ENCODE results near the gene TAF8. TPM values are rescaled to one million over a fixed set of nuclear protein-coding genes. Genes with fewer than 3 reads are reported as not detected.

TAF8 gene
- polyA plus RNA-seq, 3 donors: 13.1 to 24.7 (median 16.6) TPM

GRCh38 chr6:42025845-42026243 is 24.5 kb upstream of the TAF8 start:
- peak overlapping the region; percentile 81 to 86 for H3K27ac ChIP-seq (ENCODE audit: low read depth in 1 of 2, low read length in 2 of 2)
- no peaks in the 10 kb centered on the region for H3K27me3 ChIP-seq (ENCODE audit: control insufficient read depth in 2 of 2, insufficient read depth in 2 of 2, low read length in 2 of 2)
- H2AFZ ChIP-seq (ENCODE audit: insufficient read depth, low read depth, low read length, poor library complexity, severe bottlenecking): no peak overlapping the region
- Mint-ChIP-seq H3K4me3 (no peak overlapping the region), H3K4me1 (peaks cover 83% of the 10 kb centered on the region), H3K27me3 (ENCODE audit: low read depth in 3 of 3) (peaks cover 0 to 3% (median 0%) of the 10 kb centered on the region in 3 donors), H3K36me3 (peaks cover 0 to 4% of the 10 kb centered on the region in 2 donors), H3K27ac (peak overlapping the region; percentile 93 to 98 (median 95)), H3K9me3 (peaks cover 0 to 4% (median 0%) of the 10 kb centered on the region in 7 donors)
- 94% methylated on average over 3 of the region's 7 CpGs for WGBS (ENCODE audit: insufficient coverage)
- no peaks in the 10 kb centered on the region for H3K36me3 ChIP-seq (replicated peaks in 1 of 2; ENCODE audit: control insufficient read depth in 1 of 2, insufficient read depth in 2 of 2, low read length in 2 of 2)
- no peaks in the 10 kb centered on the region for H3K9me3 ChIP-seq (replicated peaks in 1 of 2; ENCODE audit: control insufficient read depth in 1 of 2, insufficient read depth in 1 of 2, low read length in 2 of 2)
- peak overlapping the region; percentile 32 for H3K4me2 ChIP-seq (replicated peaks; ENCODE audit: extremely low read depth, low read length, poor library complexity, severe bottlenecking)
- no peak for TF ChIP-seq CTCF (IDR thresholded peaks at IDR 0.05)
- no peak overlapping the region for H3K9ac ChIP-seq (ENCODE audit: insufficient read depth, low read length, poor library complexity, severe bottlenecking)
- H3K4me1 ChIP-seq (ENCODE audit: control insufficient read depth in 1 of 2, insufficient read depth in 2 of 2, low read length in 2 of 2): peaks cover 75 to 83% of the 10 kb centered on the region in 2 donors
- DNase-seq: peak in 1 of 3 donors; percentile 85
- H3K79me2 ChIP-seq (ENCODE audit: insufficient read depth, low read length): peaks cover 4% of the 10 kb centered on the region
- H3K4me3 ChIP-seq (replicated peaks in 1 of 3; ENCODE audit: low read depth in 2 of 3, low read length in 3 of 3): peak overlapping the region in 1 of 3 experiments; percentile 7
- H4K20me1 ChIP-seq (ENCODE audit: insufficient read depth, low read length): peaks cover 13% of the 10 kb centered on the region
- intact Hi-C loops (cut with micrococcal nuclease): loop anchor here (5.0 kb wide), 2 partner anchors 59 to 89 kb away; no protein-coding TSS in a partner anchor

GRCh38 chr6:42026540-42026939 is 23.8 kb upstream of the TAF8 start:
- peak overlapping the region in 1 of 3 experiments; percentile 7 for H3K4me3 ChIP-seq (replicated peaks in 1 of 3; ENCODE audit: low read depth in 2 of 3, low read length in 3 of 3)
- no peak for TF ChIP-seq CTCF (IDR thresholded peaks at IDR 0.05)
- peaks cover 82 to 90% of the 10 kb centered on the region in 2 donors for H3K4me1 ChIP-seq (ENCODE audit: control insufficient read depth in 1 of 2, insufficient read depth in 2 of 2, low read length in 2 of 2)
- Mint-ChIP-seq H3K4me1 (peaks cover 87% of the 10 kb centered on the region), H3K9me3 (peaks cover 0 to 4% (median 0%) of the 10 kb centered on the region in 7 donors), H3K27me3 (ENCODE audit: low read depth in 3 of 3) (peaks cover 0 to under 1% (median 0%) of the 10 kb centered on the region in 3 donors), H3K27ac (peak overlapping the region; percentile 93 to 98 (median 95)), H3K4me3 (peak overlapping the region in 1 of 2 donors; percentile 32), H3K36me3 (peaks cover 0 to 4% of the 10 kb centered on the region in 2 donors)
- WGBS (ENCODE audit: insufficient coverage): 40% methylated on average over 2 of the region's 4 CpGs
- H3K9me3 ChIP-seq (replicated peaks in 1 of 2; ENCODE audit: control insufficient read depth in 1 of 2, insufficient read depth in 1 of 2, low read length in 2 of 2): no peaks in the 10 kb centered on the region
- intact Hi-C loops (cut with micrococcal nuclease): loop anchor here (5.0 kb wide), 2 partner anchors 59 to 89 kb away; no protein-coding TSS in a partner anchor
- H2AFZ ChIP-seq (ENCODE audit: insufficient read depth, low read depth, low read length, poor library complexity, severe bottlenecking): no peak overlapping the region
- no peak overlapping the region for H3K9ac ChIP-seq (ENCODE audit: insufficient read depth, low read length, poor library complexity, severe bottlenecking)
- DNase-seq: peak; percentile 68 to 83 (median 71)
- H3K27ac ChIP-seq (ENCODE audit: low read depth in 1 of 2, low read length in 2 of 2): peak overlapping the region; percentile 81 to 86
- H3K79me2 ChIP-seq (ENCODE audit: insufficient read depth, low read length): peaks cover 4% of the 10 kb centered on the region
- H3K36me3 ChIP-seq (replicated peaks in 1 of 2; ENCODE audit: control insufficient read depth in 1 of 2, insufficient read depth in 2 of 2, low read length in 2 of 2): no peaks in the 10 kb centered on the region
- no peaks in the 10 kb centered on the region for H3K27me3 ChIP-seq (ENCODE audit: control insufficient read depth in 2 of 2, insufficient read depth in 2 of 2, low read length in 2 of 2)
- H3K4me2 ChIP-seq (replicated peaks; ENCODE audit: extremely low read depth, low read length, poor library complexity, severe bottlenecking): peak overlapping the region; percentile 25
- peaks cover 10% of the 10 kb centered on the region for H4K20me1 ChIP-seq (ENCODE audit: insufficient read depth, low read length)

All from CD14-positive monocyte (primary cell).